HG03060 (cell line): Measurements from ENCODE around the gene NPIPA7.
"Not testable (repeated sequence)": the region's sequence is repeated elsewhere in the genome, so short reads cannot be mapped to it uniquely, and the experiment has no call there.

Experiments used
- ATAC-seq: cut with Tn5 transposase; IDR thresholded peaks from one replicate; pipeline ENCODE4 v1.9.1; 2021; ENCODE audit warnings: low read depth, moderate number of reproducible peaks; ENCODE audit not compliant: unreplicated experiment

NPIPA7 gene

DNA sequence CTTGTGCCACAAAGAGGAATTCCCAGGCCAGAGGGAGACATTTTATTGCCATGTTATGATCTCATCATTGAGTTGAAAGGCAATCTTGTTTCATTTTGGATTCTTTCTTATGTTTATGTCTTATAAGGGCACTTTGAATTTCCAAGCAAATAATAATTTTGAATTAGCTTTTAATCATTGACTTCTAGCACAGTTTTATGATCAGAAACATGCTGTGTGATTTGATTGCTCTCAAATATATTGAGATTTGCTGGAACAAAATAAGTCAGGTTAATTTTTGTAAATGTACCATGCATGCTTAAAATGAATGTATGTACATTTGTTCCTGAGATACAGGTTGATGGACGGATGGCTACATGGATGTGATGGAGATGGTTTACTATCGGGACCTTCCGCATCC, at the start of gene NPIPA7:
TSS of gene NPIPA7 (plus strand) at position 301 of the 400 bp plus-strand sequence. CDS start 105 bp downstream, outside the sequence.
- ATAC-seq: not testable (repeated sequence)

DNA sequence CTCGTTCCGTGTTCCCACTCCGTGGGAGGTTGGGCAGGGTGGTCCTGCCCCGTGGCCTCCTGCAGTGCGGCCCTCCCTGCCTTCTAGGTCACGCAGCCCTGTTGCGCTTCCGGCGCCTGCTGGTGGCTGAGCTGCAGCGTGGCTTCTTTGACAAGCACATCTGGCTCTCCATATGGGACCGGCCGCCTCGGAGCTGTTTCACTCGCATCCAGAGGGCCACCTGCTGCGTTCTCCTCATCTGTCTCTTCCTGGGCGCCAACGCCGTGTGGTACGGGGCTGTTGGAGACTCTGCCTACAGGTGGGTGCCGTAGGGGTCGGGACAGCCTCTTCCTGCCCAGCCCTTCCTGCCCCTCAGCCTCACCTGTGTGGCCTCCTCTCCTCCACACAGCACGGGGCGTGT, 47.5 kb upstream of the NPIPA7 start:
- ATAC-seq: not testable (repeated sequence)

DNA sequence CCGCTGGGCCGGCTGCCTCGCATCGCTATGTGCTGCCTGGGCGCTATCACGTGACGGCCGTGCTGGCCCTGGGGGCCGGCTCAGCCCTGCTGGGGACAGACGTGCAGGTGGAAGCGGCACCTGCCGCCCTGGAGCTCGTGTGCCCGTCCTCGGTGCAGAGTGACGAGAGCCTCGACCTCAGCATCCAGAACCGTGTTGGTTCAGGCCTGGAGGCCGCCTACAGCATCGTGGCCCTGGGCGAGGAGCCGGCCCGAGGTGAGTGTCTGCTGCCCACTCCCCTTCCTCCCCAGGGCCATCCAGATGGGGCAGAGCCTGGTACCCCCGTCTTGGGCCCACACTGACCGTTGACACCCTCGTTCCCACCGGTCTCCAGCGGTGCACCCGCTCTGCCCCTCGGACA, 21.4 kb upstream of the NPIPA7 start:
- not testable (repeated sequence) for ATAC-seq

DNA sequence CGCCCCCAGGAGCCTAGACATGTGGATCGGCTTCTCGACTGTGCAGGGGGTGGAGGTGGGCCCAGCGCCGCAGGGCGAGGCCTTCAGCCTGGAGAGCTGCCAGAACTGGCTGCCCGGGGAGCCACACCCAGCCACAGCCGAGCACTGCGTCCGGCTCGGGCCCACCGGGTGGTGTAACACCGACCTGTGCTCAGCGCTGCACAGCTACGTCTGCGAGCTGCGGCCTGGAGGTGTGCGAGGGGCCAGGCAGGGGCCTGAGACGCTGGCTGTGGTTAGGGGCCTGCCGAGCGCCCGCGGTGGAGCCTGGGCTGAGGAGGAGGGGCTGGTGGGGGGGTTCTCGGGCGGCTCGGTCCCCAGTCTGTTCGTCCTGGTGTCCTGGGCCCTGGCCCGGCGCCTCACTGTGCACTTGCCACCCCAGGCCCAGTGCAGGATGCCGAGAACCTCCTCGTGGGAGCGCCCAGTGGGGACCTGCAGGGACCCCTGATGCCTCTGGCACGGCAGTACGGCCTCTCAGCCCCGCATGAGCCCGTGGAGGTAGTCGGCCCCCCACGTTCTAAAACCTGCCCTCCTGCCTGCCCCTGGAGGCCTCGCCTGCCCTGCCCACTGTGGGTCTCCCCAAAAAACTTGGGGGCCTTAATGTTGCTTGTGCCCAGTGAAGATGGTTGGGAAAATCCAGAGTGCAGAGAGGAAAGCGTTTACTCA, 20.2 kb upstream of the NPIPA7 start:
- not testable (repeated sequence) for ATAC-seq

DNA sequence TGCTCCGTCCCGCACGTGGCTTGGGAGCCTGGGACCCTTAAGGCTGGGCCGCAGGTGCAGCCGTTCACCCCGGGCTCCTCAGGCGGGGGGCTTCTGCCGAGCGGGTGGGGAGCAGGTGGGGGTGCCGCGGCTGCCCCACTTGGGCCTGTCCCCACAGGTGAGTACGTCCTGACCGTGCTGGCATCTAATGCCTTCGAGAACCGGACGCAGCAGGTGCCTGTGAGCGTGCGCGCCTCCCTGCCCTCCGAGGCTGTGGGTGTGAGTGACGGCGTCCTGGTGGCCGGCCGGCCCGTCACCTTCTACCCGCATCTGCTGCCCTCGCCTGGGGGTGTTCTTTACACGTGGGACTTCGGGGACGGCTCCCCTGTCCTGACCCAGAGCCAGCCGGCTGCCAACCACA, 15.3 kb upstream of the NPIPA7 start:
- ATAC-seq: not testable (repeated sequence)

DNA sequence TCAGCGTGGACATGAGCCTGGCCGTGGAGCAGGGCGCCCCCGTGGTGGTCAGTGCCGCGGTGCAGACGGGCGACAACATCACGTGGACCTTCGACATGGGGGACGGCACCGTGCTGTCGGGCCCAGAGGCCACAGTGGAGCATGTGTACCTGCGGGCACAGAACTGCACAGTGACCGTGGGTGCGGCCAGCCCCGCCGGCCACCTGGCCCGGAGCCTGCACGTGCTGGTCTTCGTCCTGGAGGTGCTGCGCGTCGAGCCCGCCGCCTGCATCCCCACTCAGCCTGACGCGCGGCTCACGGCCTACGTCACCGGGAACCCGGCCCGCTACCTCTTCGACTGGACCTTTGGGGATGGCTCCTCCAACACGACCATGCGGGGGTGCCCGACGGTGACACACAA, 14.8 kb upstream of the NPIPA7 start:
- not testable (repeated sequence) for ATAC-seq

DNA sequence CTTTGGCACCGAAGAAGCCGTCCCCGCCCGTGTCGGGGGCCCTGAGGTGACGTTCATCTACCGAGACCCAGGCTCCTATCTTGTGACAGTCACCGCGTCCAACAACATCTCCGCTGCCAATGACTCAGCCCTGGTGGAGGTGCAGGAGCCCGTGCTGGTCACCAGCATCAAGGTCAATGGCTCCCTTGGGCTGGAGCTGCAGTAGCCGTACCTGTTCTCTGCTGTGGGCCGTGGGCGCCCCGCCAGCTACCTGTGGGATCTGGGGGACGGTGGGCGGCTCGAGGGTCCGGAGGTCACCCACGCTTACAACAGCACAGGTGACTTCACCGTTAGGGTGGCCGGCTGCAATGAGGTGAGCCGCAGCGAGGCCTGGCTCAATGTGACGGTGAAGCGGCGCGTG, 14.2 kb upstream of the NPIPA7 start:
- not testable (repeated sequence) for ATAC-seq

DNA sequence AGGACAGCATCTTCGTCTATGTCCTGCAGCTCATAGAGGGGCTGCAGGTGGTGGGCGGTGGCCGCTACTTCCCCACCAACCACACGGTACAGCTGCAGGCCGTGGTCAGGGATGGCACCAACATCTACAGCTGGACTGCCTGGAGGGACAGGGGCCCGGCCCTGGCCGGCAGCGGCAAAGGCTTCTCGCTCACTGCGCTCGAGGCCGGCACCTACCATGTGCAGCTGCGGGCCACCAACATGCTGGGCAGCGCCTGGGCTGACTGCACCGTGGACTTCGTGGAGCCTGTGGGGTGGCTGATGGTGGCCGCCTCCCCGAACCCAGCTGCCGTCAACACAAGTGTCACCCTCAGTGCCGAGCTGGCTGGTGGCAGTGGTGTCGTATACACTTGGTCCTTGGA, 13.6 kb upstream of the NPIPA7 start:
- ATAC-seq: not testable (repeated sequence)

DNA sequence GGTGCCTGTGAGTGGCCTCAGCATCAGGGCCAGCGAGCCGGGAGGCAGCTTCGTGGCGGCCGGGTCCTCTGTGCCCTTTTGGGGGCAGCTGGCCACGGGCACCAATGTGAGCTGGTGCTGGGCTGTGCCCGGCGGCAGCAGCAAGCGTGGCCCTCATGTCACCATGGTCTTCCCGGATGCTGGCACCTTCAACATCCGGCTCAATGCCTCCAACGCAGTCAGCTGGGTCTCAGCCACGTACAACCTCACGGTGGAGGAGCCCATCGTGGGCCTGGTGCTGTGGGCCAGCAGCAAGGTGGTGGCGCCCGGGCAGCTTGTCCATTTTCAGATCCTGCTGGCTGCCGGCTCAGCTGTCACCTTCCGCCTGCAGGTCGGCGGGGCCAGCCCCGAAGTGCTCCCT, 13.1 kb upstream of the NPIPA7 start:
- ATAC-seq: not testable (repeated sequence)

DNA sequence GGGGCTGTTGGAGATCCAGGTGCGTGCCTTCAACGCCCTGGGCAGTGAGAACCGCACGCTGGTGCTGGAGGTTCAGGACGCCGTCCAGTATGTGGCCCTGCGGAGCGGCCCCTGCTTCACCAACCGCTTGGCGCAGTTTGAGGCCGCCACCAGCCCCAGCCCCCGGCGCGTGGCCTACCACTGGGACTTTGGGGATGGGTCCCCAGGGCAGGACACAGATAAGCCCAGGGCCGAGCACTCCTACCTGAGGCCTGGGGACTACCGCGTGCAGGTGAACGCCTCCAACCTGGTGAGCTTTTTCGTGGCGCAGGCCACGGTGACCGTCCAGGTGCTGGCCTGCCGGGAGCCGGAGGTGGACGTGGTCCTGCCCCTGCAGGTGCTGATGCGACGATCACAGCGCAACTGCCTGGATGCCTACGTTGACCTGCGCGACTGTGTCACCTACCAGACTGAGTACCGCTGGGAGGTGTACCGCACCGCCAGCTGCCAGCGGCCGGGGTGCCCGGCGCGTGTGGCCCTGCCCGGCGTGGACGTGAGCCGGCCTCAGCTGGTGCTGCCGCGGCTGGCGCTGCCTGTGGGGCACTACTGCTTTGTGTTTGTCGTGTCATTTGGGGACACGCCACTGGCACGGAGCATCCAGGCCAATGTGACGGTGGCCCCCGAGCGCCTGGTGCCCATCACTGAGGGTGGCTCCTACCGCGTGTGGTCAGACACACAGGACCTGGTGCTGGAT, 12.2 kb upstream of the NPIPA7 start:
- not testable (repeated sequence) for ATAC-seq

DNA sequence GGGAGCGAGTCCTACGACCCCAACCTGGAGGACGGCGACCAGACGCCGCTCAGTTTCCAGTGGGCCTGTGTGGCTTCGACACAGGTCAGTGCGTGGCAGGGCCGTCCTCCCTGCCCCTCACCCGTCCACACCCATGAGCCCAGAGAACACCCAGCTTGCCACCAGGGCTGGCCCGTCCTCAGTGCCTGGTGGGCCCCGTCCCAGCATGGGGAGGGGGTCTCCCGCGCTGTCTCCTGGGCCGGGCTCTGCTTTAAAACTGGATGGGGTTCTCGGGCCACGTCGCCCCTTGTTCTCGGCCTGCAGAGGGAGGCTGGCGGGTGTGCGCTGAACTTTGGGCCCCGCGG, 11.7 kb upstream of the NPIPA7 start:
- not testable (repeated sequence) for ATAC-seq

DNA sequence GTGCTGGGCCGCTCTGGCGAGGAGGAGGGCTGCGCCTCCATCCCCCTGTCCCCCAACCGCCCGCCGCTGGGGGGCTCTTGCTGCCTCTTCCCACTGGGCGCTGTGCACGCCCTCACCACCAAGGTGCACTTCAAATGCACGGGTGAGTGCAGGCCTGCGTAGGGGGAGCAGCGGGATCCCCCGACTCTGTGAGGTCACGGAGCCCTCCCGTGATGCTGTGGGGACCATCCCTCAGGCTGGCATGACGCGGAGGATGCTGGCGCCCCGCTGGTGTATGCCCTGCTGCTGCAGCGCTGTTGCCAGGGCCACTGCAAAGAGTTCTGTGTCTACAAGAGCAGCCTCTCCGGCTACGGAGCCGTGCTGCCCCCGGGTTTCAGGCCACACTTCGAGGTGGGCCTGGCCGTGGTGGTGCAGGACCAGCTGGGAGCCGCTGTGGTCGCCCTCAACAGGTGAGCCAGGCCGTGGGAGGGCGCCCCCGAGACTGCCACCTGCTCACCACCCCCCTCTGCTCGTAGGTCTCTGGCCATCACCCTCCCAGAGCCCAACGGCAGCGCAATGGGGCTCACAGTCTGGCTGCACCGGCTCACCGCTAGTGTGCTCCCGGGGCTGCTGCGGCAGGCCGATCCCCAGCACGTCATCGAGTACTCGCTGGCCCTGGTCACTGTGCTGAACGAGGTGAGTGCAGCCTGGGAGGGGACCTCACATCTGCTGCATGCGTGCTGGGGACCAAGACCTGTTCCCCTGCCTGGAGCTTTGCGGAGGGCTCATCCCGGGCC, 9.7 kb upstream of the NPIPA7 start:
- not testable (repeated sequence) for ATAC-seq

DNA sequence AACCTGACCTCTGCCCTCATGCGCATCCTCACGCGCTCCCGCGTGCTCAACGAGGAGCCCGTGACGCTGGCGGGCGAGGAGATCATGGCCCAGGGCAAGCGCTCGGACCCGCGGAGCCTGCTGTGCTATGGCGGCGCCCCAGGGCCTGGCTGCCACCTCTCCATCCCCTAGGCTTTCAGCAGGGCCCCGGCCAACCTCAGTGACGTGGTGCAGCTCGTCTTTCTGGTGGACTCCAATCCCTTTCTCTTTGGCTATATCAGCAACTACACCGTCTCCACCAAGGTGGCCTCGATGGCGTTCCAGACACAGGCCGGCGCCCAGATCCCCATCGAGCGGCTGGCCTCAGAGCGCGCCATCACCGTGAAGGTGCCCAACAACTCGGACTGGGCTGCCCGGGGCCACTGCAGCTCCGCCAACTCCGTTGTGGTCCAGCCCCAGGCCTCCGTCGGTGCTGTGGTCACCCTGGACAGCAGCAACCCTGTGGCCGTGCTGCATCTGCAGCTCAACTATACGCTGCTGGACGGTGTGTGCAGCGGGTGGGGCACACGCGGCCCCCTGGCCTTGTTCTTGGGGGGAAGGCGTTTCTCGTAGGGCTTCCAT, 7.7 kb upstream of the NPIPA7 start:
- ATAC-seq: not testable (repeated sequence)

DNA sequence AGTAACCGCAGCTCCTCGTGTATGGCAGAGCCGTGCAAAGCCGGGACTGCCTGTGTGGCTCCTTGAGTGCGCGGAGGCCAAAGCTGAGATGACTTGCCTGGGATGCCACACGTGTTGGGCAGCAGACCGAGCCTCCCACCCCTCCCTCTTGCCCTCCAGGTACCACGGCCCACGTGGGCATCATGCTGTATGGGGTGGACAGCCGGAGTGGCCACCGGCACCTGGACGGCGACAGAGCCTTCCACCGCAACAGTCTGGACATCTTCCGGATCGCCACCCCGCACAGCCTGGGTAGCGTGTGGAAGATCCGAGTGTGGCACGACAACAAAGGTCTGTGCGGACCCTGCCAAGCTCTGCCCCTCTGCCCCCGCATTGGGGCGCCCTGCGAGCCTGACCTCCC, 4.7 kb upstream of the NPIPA7 start:
- not testable (repeated sequence) for ATAC-seq

DNA sequence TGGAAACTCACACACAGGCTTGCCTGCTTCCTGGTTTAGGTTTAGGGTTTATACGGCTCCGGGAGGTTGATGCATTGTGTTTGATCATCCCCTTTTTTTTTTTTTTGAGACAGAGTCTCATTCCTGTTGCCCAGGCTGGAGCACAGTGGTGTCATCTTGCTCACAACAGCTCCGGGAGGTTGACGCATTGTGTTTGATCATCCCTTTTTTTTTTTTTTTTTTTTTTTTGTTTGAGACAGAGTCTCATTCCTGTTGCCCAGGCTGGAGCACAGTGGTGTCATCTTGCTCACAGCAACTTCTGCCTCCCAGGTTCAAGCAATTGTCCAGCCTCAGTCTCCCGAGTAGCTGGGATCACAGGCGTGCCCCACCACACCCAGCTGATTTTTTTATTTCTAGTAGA, 20.7 kb downstream of the NPIPA7 start:
- ATAC-seq: not testable (repeated sequence)

DNA sequence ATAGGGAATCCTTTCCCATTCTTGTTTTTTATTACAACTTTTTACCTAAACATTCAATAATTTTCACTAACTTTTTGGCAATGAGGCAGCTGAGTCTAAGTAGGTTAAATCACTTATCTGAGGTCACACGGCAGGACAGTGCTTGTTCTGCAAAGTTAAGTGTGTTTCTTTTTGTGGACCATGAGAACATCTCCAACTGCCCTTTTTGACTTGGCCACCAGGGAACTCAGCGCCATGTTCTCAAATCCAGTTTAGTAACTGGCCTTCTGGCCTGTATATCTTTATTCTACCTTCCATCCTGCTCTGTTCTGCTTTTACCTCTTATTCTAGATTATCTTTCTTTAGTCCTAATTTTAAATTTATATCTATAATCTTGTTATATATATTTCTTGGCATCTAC, 23.4 kb downstream of the NPIPA7 start:
- ATAC-seq: not testable (repeated sequence)

DNA sequence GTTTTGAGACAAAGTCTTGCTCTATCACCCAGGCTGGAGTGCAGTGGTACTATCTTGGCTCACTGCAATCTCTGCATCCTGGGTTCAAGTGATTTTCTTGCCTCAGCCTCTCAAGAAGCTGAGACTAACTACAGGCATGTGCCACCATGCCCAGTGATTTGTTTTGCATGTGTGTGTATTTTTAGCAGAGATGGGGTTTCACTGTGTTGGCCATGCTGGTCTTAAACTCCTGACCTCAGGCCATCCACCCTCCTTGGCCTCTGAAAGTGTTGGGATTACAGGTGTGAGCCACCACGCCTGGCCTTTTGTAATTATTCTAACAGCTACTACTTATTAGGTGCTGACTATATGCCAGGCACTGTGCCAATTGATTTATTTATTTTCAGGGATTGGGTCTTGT, 25.3 kb downstream of the NPIPA7 start:
- not testable (repeated sequence) for ATAC-seq

DNA sequence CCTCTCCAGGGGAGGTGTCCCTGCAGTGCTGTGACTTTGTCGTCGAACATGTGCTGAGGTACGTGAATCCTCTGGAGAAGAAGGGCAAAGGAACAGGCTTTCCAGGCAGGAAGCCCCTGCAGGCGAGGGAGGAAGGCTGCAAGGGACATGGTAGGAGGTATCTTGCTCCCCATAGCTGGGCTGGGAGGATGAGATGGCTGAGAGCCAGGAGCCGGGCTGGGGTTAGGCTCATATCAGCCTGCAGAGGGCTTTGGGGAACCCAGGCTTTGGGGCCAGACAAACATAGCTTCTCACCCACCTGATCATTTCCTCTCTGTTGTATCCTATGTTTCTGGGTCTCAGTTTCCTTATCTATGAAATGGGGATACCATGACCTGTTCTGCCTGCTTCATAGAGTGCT, 26.5 kb downstream of the NPIPA7 start:
- ATAC-seq: not testable (repeated sequence)

DNA sequence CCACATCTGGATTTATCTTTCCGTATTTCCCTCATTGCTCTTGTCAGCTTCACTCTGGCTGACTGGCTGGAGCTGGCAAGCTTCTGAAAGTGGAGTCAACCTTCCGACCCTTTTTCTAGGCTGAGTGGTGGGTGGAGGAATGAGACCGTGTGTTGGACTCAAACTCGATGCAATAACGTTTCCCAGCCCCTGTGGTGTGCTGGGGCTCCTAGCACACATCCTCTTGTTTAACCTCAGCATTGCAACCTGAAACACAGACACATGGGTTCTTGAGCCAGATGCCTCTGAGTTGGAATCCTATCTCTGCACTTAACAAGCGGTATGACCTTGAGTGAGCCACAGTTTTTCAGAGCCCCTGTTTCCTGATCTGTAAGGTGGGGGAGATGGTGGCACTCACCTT, 29.5 kb downstream of the NPIPA7 start:
- ATAC-seq: not testable (repeated sequence)

DNA sequence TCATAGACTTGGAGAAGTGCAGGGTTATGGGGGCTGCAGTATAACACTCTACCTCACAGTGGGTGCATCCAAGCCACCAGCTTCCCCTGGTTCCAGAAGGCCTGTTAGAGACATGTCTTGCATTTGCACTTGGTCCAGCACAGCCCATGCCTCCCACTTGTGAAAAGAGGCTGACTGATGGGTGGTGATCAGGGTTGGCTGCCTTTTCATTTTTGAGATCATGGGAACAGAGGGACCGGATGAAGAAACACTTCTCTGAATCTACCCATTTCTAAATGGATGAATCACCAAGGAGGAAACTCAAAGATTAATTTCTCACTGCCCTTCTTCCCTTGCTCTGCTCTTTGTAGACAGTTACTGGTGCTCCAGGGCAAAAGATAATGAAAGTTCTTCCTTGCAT, 34.8 kb downstream of the NPIPA7 start:
- ATAC-seq: not testable (repeated sequence)

DNA sequence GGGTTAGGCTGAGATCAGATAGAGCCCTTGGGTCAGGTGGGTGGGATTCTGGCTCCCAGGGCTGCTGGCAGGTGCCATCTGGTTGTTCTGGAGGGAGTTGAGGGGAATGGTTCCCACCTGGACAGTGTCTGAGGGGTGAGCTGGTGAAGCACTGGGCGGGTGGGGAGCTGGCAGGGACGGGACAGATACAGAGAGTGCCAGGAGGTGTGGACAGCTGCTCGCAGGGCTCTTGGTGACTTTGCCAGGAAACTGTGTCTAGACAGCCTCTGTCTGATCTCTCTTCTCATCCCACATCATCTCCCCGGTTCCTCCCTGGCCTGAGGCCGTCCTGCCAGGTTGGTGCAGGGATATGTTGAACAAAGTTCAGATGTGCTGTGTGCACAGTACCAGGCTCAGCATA, 38.1 kb downstream of the NPIPA7 start:
- not testable (repeated sequence) for ATAC-seq
